SU-DHL-6 (cell line): ENCODE measurements around the gene CAPG.

Experiments
- CTCF ChIP-seq: fragments of 200-600 bp; sonication (generic); IDR thresholded peaks from one replicate; pipeline ENCODE4 v1.5.1; 2017; ENCODE audit warnings: antibody characterized with exemption, mild to moderate bottlenecking, low read length, moderate library complexity; ENCODE audit not compliant: insufficient read depth, poor library complexity, severe bottlenecking
- EZH2phosphoT487 ChIP-seq: fragments of 200-600 bp; sonication (generic), shearing (Covaris generic); conservative IDR thresholded peaks from 2 replicates; pipeline ENCODE4 v1.6.1; 2018; ENCODE audit warnings: mild to moderate bottlenecking, antibody characterized with exemption, low read length, moderate library complexity, mixed read lengths

GRCh38 chr2:85400023-85400422 lies 10.1 kb downstream of the CAPG start:
- TF ChIP-seq CTCF (no peak), EZH2phosphoT487 (no peak)
